Kidney (tissue), 14 donors: ENCODE results near the gene PIK3R1. TPM values are rescaled to one million over a fixed set of nuclear protein-coding genes. Genes with fewer than 3 reads are reported as not detected.

Experiments
- DNase-seq, 5 donors: peaks; one replicate each; pipeline ENCODE4 v3.0.0-alpha.2; 2013 to 2020
- FAIRE-seq: peaks from 2 replicates; lab custom pipeline; 2012; peaks lifted over from hg19 to GRCh38; lab: Jason Lieb, UNC
- H3K27ac ChIP-seq, 2 donors: one replicate each; pipeline ENCODE4 v1.7.0; 2013; ENCODE audit warnings: low read depth in 2 of 2, low read length in 2 of 2, inconsistent platforms in 1 of 2
- H3K27me3 ChIP-seq: one replicate; pipeline ENCODE4 v1.7.1; 2013; ENCODE audit warnings: low read length, inconsistent platforms; ENCODE audit not compliant: control insufficient read depth, insufficient read depth
- H3K36me3 ChIP-seq, 3 donors: one replicate each; pipeline versions ENCODE4 v1.7.0 to v1.7.1; 2013; ENCODE audit warnings: low read length in 3 of 3, control low read depth in 1 of 3, inconsistent platforms in 1 of 3; ENCODE audit not compliant: insufficient read depth in 3 of 3, control insufficient read depth in 2 of 3
- H3K4me1 ChIP-seq, 3 donors: one replicate each; pipeline versions ENCODE4 v1.7.0 to v1.7.1; 2013; ENCODE audit warnings: low read length in 3 of 3, inconsistent platforms in 1 of 3, low read depth in 1 of 3; ENCODE audit not compliant: control insufficient read depth in 2 of 3, insufficient read depth in 2 of 3
- H3K4me3 ChIP-seq, 3 donors: one replicate each; pipeline versions ENCODE4 v1.7.0 to v1.8.1; 2013; ENCODE audit warnings: low read length in 3 of 3, control low read depth in 1 of 3, inconsistent platforms in 1 of 3
- H3K9ac ChIP-seq, 3 donors: one replicate each; pipeline versions ENCODE4 v1.7.0 to v1.7.1; 2013; ENCODE audit warnings: low read length in 3 of 3, control low read depth in 1 of 3, inconsistent platforms in 1 of 3
- H3K9me3 ChIP-seq, 3 donors: one replicate each; pipeline versions ENCODE4 v1.7.0 to v1.7.1; 2013; ENCODE audit warnings: low read length in 3 of 3, control low read depth in 1 of 3, inconsistent platforms in 1 of 3; ENCODE audit not compliant: control insufficient read depth in 2 of 3, insufficient read depth in 1 of 3
- intact Hi-C: fragments of 100-400 bp; cut with DNase I; formaldehyde crosslinking; loops from one replicate; pipeline ENCODE4 v1.11.1; 2022
- polyA plus RNA-seq: library from polyadenylated mRNA; stranded (reverse); fragments of 350-450 nt; fragmentation: Illumina TruSeq; extraction: RNeasy Lipid Tissue Mini Kit (QIAGEN cat#74804); gene quantifications from one replicate; pipeline ENCODE4 v1.2.3, GENCODE V29; 2014; ENCODE audit warnings: low read depth, low replicate concordance; ENCODE audit not compliant: insufficient read depth
- total RNA-seq: library from RNA; stranded (reverse); fragmentation: NEBNext Ultra II Directional; extraction: Animal tissue kit (Norgen Biotek cat#: 25700); gene quantifications from one replicate; pipeline ENCODE4 v1.2.1, GENCODE V29; 2021
- TF ChIP-seq, protein P1 (sequence below): IDR thresholded peaks from 3 replicates; pipeline ENCODE4 v1.5.1; 2012; ENCODE audit warnings: mild to moderate bottlenecking, moderate library complexity, borderline replicate concordance; ENCODE audit not compliant: insufficient read depth; ENCODE audit errors: extremely low read depth
- donor health status: control.
- donor health status: control.
- donor health status: control.
- donor health status: control.
- donor health status: control.
- donor health status: DM: yes; HTN: yes; CAD: no.
- donor health status: Normal renal cell carcinoma (clear cell type).

The PIK3R1 gene
- total and polyA plus RNA-seq, 2 donors from 2014 or later, result 26.6 to 138 TPM

DNA sequence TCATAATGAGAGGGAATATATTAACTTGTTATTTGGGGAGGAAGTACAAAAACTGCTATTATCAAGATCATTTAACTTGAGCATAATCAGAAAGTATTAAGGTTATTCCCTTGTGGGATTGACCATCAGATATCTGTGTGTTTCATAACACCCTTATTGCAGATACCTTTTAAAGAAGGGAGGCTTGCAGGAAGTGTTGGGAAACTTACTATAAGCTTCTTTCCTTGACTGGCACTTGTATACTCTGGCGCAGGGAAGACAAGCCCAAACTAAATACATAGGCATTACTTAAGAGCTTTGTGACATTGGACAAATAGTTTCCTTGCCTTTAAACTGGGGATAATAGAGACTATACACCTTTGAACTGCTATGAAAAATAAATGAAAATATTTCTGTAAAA is 50.9 kb downstream of the PIK3R1 start:
- Histone ChIP-seq H3K9ac (no peak overlapping the region), H3K4me1 (peaks cover 6 to 47% (median 33%) of the 10 kb centered on the region in 3 donors), H3K27ac (peak overlapping the region in 1 of 2 donors; percentile 9), H3K9me3 (no peaks in the 10 kb centered on the region), H3K27me3 (no peaks in the 10 kb centered on the region), H3K36me3 (no peaks in the 10 kb centered on the region), H3K4me3 (no peak overlapping the region)
- DNase-seq (no peak), FAIRE-seq (no peak)
- TF ChIP-seq, protein P1, sequence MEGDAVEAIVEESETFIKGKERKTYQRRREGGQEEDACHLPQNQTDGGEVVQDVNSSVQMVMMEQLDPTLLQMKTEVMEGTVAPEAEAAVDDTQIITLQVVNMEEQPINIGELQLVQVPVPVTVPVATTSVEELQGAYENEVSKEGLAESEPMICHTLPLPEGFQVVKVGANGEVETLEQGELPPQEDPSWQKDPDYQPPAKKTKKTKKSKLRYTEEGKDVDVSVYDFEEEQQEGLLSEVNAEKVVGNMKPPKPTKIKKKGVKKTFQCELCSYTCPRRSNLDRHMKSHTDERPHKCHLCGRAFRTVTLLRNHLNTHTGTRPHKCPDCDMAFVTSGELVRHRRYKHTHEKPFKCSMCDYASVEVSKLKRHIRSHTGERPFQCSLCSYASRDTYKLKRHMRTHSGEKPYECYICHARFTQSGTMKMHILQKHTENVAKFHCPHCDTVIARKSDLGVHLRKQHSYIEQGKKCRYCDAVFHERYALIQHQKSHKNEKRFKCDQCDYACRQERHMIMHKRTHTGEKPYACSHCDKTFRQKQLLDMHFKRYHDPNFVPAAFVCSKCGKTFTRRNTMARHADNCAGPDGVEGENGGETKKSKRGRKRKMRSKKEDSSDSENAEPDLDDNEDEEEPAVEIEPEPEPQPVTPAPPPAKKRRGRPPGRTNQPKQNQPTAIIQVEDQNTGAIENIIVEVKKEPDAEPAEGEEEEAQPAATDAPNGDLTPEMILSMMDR, result no peak
- intact Hi-C loops, result no loop called here

DNA sequence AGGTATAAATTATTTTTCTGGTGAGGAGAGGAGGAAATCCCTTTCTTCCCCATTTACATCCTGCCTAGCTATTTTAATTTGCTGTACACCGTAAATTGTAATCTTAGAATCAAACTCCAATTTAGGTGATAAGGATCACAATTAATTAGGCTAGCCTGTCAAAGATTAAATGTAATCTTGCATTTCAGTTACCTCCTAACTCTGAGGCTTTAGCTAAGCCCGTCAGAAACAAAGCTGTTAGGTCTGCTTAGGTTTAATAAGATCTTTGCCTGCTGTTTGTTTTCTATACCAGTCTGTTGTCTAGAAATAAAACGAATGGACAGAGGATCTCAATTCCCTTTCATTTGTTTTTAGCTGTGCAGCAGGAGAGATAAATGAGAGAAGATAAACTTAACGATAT is 51.5 kb downstream of the PIK3R1 start:
- H3K27ac ChIP-seq, result peak overlapping the region in 1 of 2 donors; percentile 9
- H3K4me3 ChIP-seq, result peak overlapping the region in 1 of 3 donors; percentile 17
- H3K27me3 ChIP-seq, result no peaks in the 10 kb centered on the region
- H3K36me3 ChIP-seq, result no peaks in the 10 kb centered on the region
- peak in 1 of 5 donors; percentile 68 for DNase-seq
- H3K4me1 ChIP-seq, result peaks cover 6 to 47% (median 33%) of the 10 kb centered on the region in 3 donors
- H3K9ac ChIP-seq, result peak overlapping the region in 1 of 3 donors; percentile 31
- FAIRE-seq, result no peak
- intact Hi-C loops, result no loop called here
- no peaks in the 10 kb centered on the region for H3K9me3 ChIP-seq
- TF ChIP-seq, protein P1, result no peak

DNA sequence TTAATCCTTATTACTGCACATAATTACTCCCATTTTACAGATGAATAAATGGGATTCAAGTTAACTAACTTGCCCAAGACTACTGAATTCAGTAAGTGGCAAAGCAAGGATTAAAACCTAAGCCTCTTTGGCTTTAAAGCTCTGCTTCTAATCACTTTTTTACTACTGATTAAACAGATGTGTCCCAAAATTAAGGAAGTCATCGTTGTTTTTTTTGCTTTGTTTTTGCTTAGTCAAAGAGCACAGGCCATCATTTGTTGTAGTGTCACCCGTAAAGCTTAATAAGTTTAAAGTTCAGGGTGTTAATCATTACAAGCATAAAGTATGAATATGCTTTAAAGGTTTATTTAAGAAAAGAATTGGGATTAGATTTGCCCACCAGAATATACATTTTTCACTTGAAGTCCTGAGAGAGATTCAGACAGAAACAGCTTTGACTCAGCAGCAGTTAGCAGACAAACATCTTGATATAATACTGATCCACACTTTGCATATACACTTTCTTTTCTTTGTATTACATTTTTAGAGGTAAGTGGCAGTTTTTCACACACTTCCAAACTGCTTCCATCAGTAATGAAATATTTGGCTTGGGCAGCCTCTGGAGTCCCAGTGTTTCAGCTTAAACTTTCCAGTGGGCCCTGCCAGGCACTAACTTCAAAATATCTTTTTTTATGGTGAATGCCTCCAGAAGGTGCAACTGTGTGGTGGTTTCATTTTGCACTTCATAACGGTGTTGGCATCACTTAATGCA is 52.7 kb downstream of the PIK3R1 start:
- FAIRE-seq, result no peak
- Histone ChIP-seq H3K27me3 (no peaks in the 10 kb centered on the region), H3K4me1 (peaks cover 6 to 47% (median 31%) of the 10 kb centered on the region in 3 donors), H3K9me3 (no peaks in the 10 kb centered on the region), H3K9ac (peak overlapping the region in 1 of 3 donors; percentile 46), H3K27ac (no peak overlapping the region), H3K4me3 (peak overlapping the region in 2 of 3 donors; percentile 20 to 21), H3K36me3 (no peaks in the 10 kb centered on the region)
- TF ChIP-seq, protein P1, result no peak
- intact Hi-C loops, result no loop called here
- no peak for DNase-seq
